Pancreas (tissue), 10 donors: ENCODE data around the gene KLF8. TPM values are rescaled to one million over a fixed set of nuclear protein-coding genes. Genes with fewer than 3 reads are reported as not detected.

ENCODE experiments used
- ATAC-seq, 4 donors: fragments of 200-7000 bp; cut with Tn5 transposase; one replicate each; pipeline versions ENCODE4 v1.8.0 to v1.9.1; 2020; ENCODE audit warnings: mild to moderate bottlenecking in 4 of 4, moderate library complexity in 4 of 4
- DNase-seq, 6 donors: peaks; one replicate each; pipeline ENCODE4 v3.0.0-alpha.2; 2020
- FAIRE-seq: peaks from 2 replicates; lab custom pipeline; 2012; peaks lifted over from hg19 to GRCh38; lab: Jason Lieb, UNC
- H3K27ac ChIP-seq, 4 donors: fragments of 200-600 bp; sonication (generic); 1 replicate in 3 of 4; 2 replicates in 1 of 4; pipeline versions ENCODE4 v1.5.0 to v1.8.0; 2020
- H3K27me3 ChIP-seq, 4 donors: fragments of 200-600 bp; one replicate each; pipeline ENCODE4 v1.8.0; 2021
- H3K36me3 ChIP-seq, 3 donors: fragments of 200-600 bp; sonication (generic) in 1 of 3; one replicate each; pipeline versions ENCODE4 v1.5.0 to v1.8.0; 2020 to 2021
- H3K4me1 ChIP-seq, 3 donors: fragments of 200-600 bp; one replicate each; pipeline ENCODE4 v1.8.0; 2021
- H3K4me3 ChIP-seq, 4 donors: fragments of 200-600 bp; sonication (generic) in 2 of 4; one replicate each; pipeline versions ENCODE4 v1.5.0 to v1.8.0; 2020 to 2021
- H3K9me3 ChIP-seq, 4 donors: fragments of 200-600 bp; one replicate each; pipeline ENCODE4 v1.8.0; 2021
- CTCF ChIP-seq, 4 donors: fragments of 200-600 bp; sonication (generic) in 3 of 4; IDR thresholded peaks; one replicate each; pipeline versions ENCODE4 v1.5.0 to v1.8.0; 2021; ENCODE audit warnings: antibody characterized with exemption in 4 of 4
- WGBS, 2 donors: extraction: QIAGEN DNeasy Blood & Tissue Kit; methylation state at CpG; one replicate each; pipeline ENCODE4 v1.1.7; 2013; 5-methylcytosine and 5-hydroxymethylcytosine counted together
- intact Hi-C, 3 donors: fragments of 100-400 bp; cut with DNase I; formaldehyde crosslinking; loops; one replicate each; pipeline versions ENCODE4 v1.11.1 to v1.14.2; 2022
- polyA plus RNA-seq, 2 donors: library from polyadenylated mRNA; stranded (reverse); fragments of 200-250 nt; gene quantifications; one replicate each; pipeline ENCODE4 v1.2.3, GENCODE V29; 2013
- total RNA-seq, 6 donors: library from RNA; stranded (reverse); fragmentation: NEBNext Ultra II Directional in 4 of 6; extraction: Animal tissue kit (Norgen Biotek cat#: 25700) in 4 of 6; gene quantifications; one replicate each; pipeline versions ENCODE4 v1.2.1 to v1.2.4, GENCODE V29; 2021 to 2023
- donor health status: healthy with polysubstance abuse.
- donor health status: DM: no; HTN: no; CAD: no; lungs with moderate emphysema.
- donor health status: DM: no; HTN: no; CAD: no.
- donor health status: control.
- donor health status: control.
- donor health status: Bipolar disorder and iron deficiency.
- donor health status: DM: yes; HTN: yes; CAD: no.
- donor health status: DM: no; HTN: no; CAD: no.
- donor health status: DM: no; HTN: no; CAD: no.
- donor health status: DM: yes; HTN: yes; CAD: no.

Gene KLF8
- total and polyA plus RNA-seq, 8 donors: 0.88 to 3.7 (median 1.5) TPM

DNA sequence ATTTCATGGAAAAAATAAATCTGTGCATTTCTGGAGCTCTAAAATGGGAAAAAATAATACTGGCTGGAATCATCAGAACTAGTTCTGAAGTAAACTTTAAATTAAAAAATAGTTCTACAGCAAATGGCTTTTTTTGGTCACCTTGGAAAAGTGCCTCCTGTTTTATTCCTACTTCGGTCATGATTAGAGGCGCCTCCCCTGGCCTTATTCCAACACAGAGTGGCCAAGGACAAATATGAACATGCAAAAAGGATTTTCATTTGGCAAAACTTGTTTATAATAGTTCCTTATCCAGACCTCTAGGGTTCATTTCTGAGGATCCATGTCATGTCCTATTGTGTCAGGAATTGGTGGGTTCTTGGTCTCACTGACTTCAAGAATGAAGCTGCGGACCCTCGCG is 11.1 kb upstream of the KLF8 start:
- DNase-seq: no peak
- intact Hi-C loops: no loop called here
- TF ChIP-seq CTCF (IDR thresholded peaks at IDR 0.05): no peak
- Histone ChIP-seq H3K4me1 (no peaks in the 10 kb centered on the region), H3K27me3 (no peaks in the 10 kb centered on the region), H3K27ac (no peak overlapping the region), H3K4me3 (no peak overlapping the region), H3K9me3 (no peaks in the 10 kb centered on the region), H3K36me3 (no peaks in the 10 kb centered on the region)
- 60 to 63% methylated on average over 5 of the region's 5 CpGs for whole genome bisulfite sequencing, 2 donors
- FAIRE-seq: no peak
- no peak for ATAC-seq

DNA sequence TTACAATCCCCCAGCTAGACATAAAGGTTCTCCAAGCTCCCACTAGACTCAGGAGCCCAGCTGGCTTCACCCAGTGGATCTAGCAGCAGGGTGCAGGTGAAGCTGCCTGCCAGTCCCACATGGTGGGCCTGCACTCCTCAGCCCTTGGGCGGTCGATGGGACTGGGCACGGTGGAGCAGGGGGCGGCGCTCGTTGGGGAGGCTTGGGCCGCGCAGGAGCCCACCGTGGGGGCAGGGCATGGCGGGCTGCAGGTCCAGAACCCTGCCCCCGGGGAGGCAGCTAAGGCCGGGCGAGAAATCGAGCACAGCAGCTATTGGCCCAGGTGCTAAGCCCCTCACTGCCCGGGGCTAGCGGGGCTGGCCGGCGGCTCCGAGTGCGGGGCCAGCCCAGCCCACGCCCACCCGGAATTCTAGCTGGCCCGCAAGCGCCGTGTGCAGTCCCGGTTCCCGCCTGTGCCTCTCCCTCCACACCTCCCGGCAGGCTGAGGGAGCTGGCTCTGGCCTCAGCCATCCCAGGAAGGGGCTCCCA is 9.6 kb upstream of the KLF8 start:
- no peak for TF ChIP-seq CTCF (IDR thresholded peaks at IDR 0.05)
- Histone ChIP-seq H3K27me3 (no peaks in the 10 kb centered on the region), H3K4me1 (no peaks in the 10 kb centered on the region), H3K27ac (no peak overlapping the region), H3K9me3 (no peaks in the 10 kb centered on the region), H3K36me3 (no peaks in the 10 kb centered on the region), H3K4me3 (no peak overlapping the region)
- 88 to 89% methylated on average over 18 to 28 of the region's 28 CpGs for WGBS, 2 donors
- FAIRE-seq (no peak), ATAC-seq (no peak), DNase-seq (peak in 1 of 6 donors; percentile 55)
- intact Hi-C loops: no loop called here

- Histone ChIP-seq H3K27me3 (no peaks in the 10 kb centered on the region), H3K4me3 (no peak overlapping the region), H3K36me3 (no peaks in the 10 kb centered on the region), H3K27ac (no peak overlapping the region), H3K9me3 (no peaks in the 10 kb centered on the region), H3K4me1 (no peaks in the 10 kb centered on the region)
- TF ChIP-seq CTCF (IDR thresholded peaks at IDR 0.05): no peak
- intact Hi-C loops: no loop called here
- ATAC-seq (no peak), FAIRE-seq (no peak), DNase-seq (no peak)
- WGBS, 2 donors: 81 to 92% methylated on average over 1 of the region's 1 CpG
These were observed 5.2 kb upstream of the KLF8 start for GRCh38 chrX:56226980-56227379.

GRCh38 chrX:56228914-56229313 is 3.2 kb upstream of the KLF8 start:
- no peaks in the 10 kb centered on the region for H3K4me1 ChIP-seq
- DNase-seq (no peak), ATAC-seq (no peak), FAIRE-seq (no peak)
- H3K4me3 ChIP-seq: no peak overlapping the region
- H3K27ac ChIP-seq: no peak overlapping the region
- no peaks in the 10 kb centered on the region for H3K9me3 ChIP-seq
- no peaks in the 10 kb centered on the region for H3K36me3 ChIP-seq
- no peak for TF ChIP-seq CTCF (IDR thresholded peaks at IDR 0.05)
- 39 to 54% methylated on average over 2 of the region's 2 CpGs for WGBS, 2 donors
- intact Hi-C loops: no loop called here
- H3K27me3 ChIP-seq: no peaks in the 10 kb centered on the region

GRCh38 chrX:56231537-56232090 is 542 bp upstream of the KLF8 start:
- Histone ChIP-seq H3K9me3 (no peaks in the 10 kb centered on the region), H3K4me1 (no peaks in the 10 kb centered on the region), H3K27me3 (peaks cover 0 to 3% (median 0%) of the 10 kb centered on the region in 4 donors), H3K4me3 (peak overlapping the region in 3 of 4 donors; percentile 8 to 49 (median 31)), H3K36me3 (no peaks in the 10 kb centered on the region), H3K27ac (no peak overlapping the region)
- WGBS, 2 donors: 31 to 44% methylated on average over 10 of the region's 10 CpGs
- ATAC-seq (no peak), DNase-seq (no peak), FAIRE-seq (no peak)
- no peak for TF ChIP-seq CTCF (IDR thresholded peaks at IDR 0.05)
- intact Hi-C loops: no loop called here
